ENCODE measurements around the gene DCXR. TPM values are rescaled to one million over a fixed set of nuclear protein-coding genes. Genes with fewer than 3 reads are reported as not detected.

Gene DCXR
- total and polyA plus RNA-seq, 2 of the 13 experiments (the other 11 are each of a cell fraction or from before 2014, with no cell fraction given) = 287 to 311 TPM

GRCh38 chr17:81991684-81992305 is 45.7 kb downstream of the DCXR start (continued):
- TF ChIP-seq, protein P1, sequence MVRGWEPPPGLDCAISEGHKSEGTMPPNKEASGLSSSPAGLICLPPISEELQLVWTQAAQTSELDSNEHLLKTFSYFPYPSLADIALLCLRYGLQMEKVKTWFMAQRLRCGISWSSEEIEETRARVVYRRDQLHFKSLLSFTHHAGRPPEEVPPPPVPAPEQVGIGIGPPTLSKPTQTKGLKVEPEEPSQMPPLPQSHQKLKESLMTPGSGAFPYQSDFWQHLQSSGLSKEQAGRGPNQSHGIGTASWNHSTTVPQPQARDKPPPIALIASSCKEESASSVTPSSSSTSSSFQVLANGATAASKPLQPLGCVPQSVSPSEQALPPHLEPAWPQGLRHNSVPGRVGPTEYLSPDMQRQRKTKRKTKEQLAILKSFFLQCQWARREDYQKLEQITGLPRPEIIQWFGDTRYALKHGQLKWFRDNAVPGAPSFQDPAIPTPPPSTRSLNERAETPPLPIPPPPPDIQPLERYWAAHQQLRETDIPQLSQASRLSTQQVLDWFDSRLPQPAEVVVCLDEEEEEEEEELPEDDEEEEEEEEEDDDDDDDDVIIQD (CRISPR knock-in tag; IDR thresholded peaks at IDR 0.05; ENCODE audit: low read depth) = peak; percentile 45; the same call in 1 of the 2 replicates
- TF ChIP-seq ZSCAN31 (CRISPR knock-in tag; IDR thresholded peaks at IDR 0.05; ENCODE audit: low read depth) = peak; percentile 86
- no peak for TF ChIP-seq ZNF570 (CRISPR knock-in tag; IDR thresholded peaks at IDR 0.05; ENCODE audit: borderline replicate concordance)
- 0 out of 2 replicates have a peak, but pooled peaks have one; percentile 69 for TF ChIP-seq KLF11 (CRISPR knock-in tag; IDR thresholded peaks at IDR 0.05)
- TF ChIP-seq ZNF569 (CRISPR knock-in tag; IDR thresholded peaks at IDR 0.05; ENCODE audit: borderline replicate concordance) = no peak; the same call in 1 of the 2 replicates
- TF ChIP-seq ZNF850 (CRISPR knock-in tag; conservative IDR thresholded peaks at IDR 0.05) = no peak
- no peak; the same call in none of the 2 replicates for TF ChIP-seq E2F5 (CRISPR knock-in tag; conservative IDR thresholded peaks at IDR 0.05)
- no peak for TF ChIP-seq ZNF20 (CRISPR knock-in tag; IDR thresholded peaks at IDR 0.05)
- TF ChIP-seq, protein P2, sequence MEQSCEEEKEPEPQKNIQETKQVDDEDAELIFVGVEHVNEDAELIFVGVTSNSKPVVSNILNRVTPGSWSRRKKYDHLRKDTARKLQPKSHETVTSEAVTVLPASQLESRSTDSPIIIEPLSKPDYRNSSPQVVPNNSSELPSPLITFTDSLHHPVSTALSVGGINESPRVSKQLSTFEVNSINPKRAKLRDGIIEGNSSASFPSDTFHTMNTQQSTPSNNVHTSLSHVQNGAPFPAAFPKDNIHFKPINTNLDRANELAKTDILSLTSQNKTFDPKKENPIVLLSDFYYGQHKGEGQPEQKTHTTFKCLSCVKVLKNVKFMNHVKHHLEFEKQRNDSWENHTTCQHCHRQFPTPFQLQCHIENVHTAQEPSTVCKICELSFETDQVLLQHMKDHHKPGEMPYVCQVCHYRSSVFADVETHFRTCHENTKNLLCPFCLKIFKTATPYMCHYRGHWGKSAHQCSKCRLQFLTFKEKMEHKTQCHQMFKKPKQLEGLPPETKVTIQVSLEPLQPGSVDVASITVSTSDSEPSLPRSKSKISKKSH (CRISPR knock-in tag; IDR thresholded peaks at IDR 0.05; ENCODE audit: borderline replicate concordance) = peak; percentile 69; the same call in 1 of the 2 replicates
- no peak; the same call in 1 of the 2 replicates for TF ChIP-seq GTF3A (CRISPR knock-in tag; conservative IDR thresholded peaks at IDR 0.05)
- TF ChIP-seq ADNP (CRISPR knock-in tag; IDR thresholded peaks at IDR 0.05) = no peak
- no peak for TF ChIP-seq AHDC1 (CRISPR knock-in tag; IDR thresholded peaks at IDR 0.05; ENCODE audit: borderline replicate concordance)
- TF ChIP-seq SMAD9 (CRISPR knock-in tag; IDR thresholded peaks at IDR 0.05) = peak; percentile 93
- peak; percentile 49; the same call in 1 of the 2 replicates for TF ChIP-seq ZBTB21 (CRISPR knock-in tag; IDR thresholded peaks at IDR 0.05)
- TF ChIP-seq ZNF790 (CRISPR knock-in tag; IDR thresholded peaks at IDR 0.05; ENCODE audit: borderline replicate concordance) = peak; percentile 23; the same call in 1 of the 2 replicates
- TF ChIP-seq HMGXB4 (CRISPR knock-in tag; IDR thresholded peaks at IDR 0.05; ENCODE audit: borderline replicate concordance in 1 of 2, low read depth in 1 of 2) = peak; percentile 75 to 87; a peak in 3 of 4 replicates
- TF ChIP-seq ELF4 (CRISPR knock-in tag; IDR thresholded peaks at IDR 0.05; ENCODE audit: borderline replicate concordance) = no peak
